GM12892 (cell line): Measurements from ENCODE around the gene TMPRSS12.

ENCODE experiments used
- POLR2A ChIP-seq: IDR thresholded peaks from 2 replicates; pipeline ENCODE4 v1.6.1; 2011; ENCODE audit warnings: low read depth, low read length, control low read depth
- TAF1 ChIP-seq: IDR thresholded peaks from 2 replicates; pipeline ENCODE4 v1.6.1; 2011; ENCODE audit warnings: low read depth, mild to moderate bottlenecking, control low read depth, low read length, borderline replicate concordance

GRCh38 chr12:50932787-50933280 is 90.1 kb downstream of the TMPRSS12 start:
- no peak for TF ChIP-seq TAF1
- no peak for TF ChIP-seq POLR2A
